C4-2B (cell line): ENCODE results near the gene WDR82.

Experiments
- ZFX ChIP-seq: fragments of 450-650 bp; IDR thresholded peaks from 2 replicates; pipeline ENCODE4 v1.6.1; 2017
- TF ChIP-seq, protein P1 (sequence below): fragments of 450-650 bp; conservative IDR thresholded peaks from 2 replicates; pipeline ENCODE4 v1.5.1; 2017; ENCODE audit warnings: mild to moderate bottlenecking

- TF ChIP-seq, protein P1, sequence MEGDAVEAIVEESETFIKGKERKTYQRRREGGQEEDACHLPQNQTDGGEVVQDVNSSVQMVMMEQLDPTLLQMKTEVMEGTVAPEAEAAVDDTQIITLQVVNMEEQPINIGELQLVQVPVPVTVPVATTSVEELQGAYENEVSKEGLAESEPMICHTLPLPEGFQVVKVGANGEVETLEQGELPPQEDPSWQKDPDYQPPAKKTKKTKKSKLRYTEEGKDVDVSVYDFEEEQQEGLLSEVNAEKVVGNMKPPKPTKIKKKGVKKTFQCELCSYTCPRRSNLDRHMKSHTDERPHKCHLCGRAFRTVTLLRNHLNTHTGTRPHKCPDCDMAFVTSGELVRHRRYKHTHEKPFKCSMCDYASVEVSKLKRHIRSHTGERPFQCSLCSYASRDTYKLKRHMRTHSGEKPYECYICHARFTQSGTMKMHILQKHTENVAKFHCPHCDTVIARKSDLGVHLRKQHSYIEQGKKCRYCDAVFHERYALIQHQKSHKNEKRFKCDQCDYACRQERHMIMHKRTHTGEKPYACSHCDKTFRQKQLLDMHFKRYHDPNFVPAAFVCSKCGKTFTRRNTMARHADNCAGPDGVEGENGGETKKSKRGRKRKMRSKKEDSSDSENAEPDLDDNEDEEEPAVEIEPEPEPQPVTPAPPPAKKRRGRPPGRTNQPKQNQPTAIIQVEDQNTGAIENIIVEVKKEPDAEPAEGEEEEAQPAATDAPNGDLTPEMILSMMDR: no peak
- TF ChIP-seq ZFX: no peak
These were observed 34.8 kb upstream of the WDR82 start for GRCh38 chr3:52313188-52313773.
